Fibroblast of skin of back (primary cell): ENCODE measurements around the gene ADAM12.

ENCODE experiments used
- DNase-seq: peaks from one replicate; pipeline ENCODE4 v3.0.0-alpha.2; 2013

ADAM12 gene

GRCh38 chr10:126170776-126171175, 217.5 kb downstream of the ADAM12 start:
- DNase-seq: no peak

GRCh38 chr10:126170371-126170770, 217.9 kb downstream of the ADAM12 start:
- no peak for DNase-seq

- no peak for DNase-seq
Measured at GRCh38 chr10:126169899-126170298, 218.4 kb downstream of the ADAM12 start.

GRCh38 chr10:126166797-126167196, 221.5 kb downstream of the ADAM12 start:
- DNase-seq: no peak

- DNase-seq: no peak
Measured at GRCh38 chr10:126165874-126166273, 222.4 kb downstream of the ADAM12 start.

- DNase-seq: no peak
Measured at GRCh38 chr10:126163506-126163905, 224.8 kb downstream of the ADAM12 start.

GRCh38 chr10:126161691-126162090, 226.6 kb downstream of the ADAM12 start:
- DNase-seq: no peak

GRCh38 chr10:126160971-126161630, 227.2 kb downstream of the ADAM12 start:
- DNase-seq: no peak

GRCh38 chr10:126160571-126160970, 227.7 kb downstream of the ADAM12 start:
- no peak for DNase-seq

- no peak for DNase-seq
Measured at GRCh38 chr10:126158133-126158892, 230.0 kb downstream of the ADAM12 start.

GRCh38 chr10:126157189-126157588, 231.1 kb downstream of the ADAM12 start:
- DNase-seq: no peak

GRCh38 chr10:126156503-126156902, 231.8 kb downstream of the ADAM12 start:
- DNase-seq: no peak

- DNase-seq: no peak
Measured at GRCh38 chr10:126156012-126156411, 232.3 kb downstream of the ADAM12 start.

- DNase-seq: no peak
Measured at GRCh38 chr10:126155528-126155927, 232.7 kb downstream of the ADAM12 start.

- peak; percentile 85 for DNase-seq
Measured at GRCh38 chr10:126153711-126154628, 234.3 kb downstream of the ADAM12 start.

- peak; percentile 79 for DNase-seq
Measured at GRCh38 chr10:126147866-126148587, 240.2 kb downstream of the ADAM12 start.

GRCh38 chr10:126146771-126147170, 241.5 kb downstream of the ADAM12 start:
- no peak for DNase-seq

- no peak for DNase-seq
Measured at GRCh38 chr10:126143117-126143516, 245.2 kb downstream of the ADAM12 start.

GRCh38 chr10:126140746-126141273, 247.5 kb downstream of the ADAM12 start:
- DNase-seq: no peak

- peak; percentile 65 for DNase-seq
Measured at GRCh38 chr10:126137562-126138221, 250.6 kb downstream of the ADAM12 start.

GRCh38 chr10:126135941-126136595, 252.2 kb downstream of the ADAM12 start:
- no peak for DNase-seq
